ENCODE data around the gene HTT.

GRCh38 chr4:3226944-3227343 lies 152.5 kb downstream of the HTT start:
- TF ChIP-seq CTCF (optimal IDR thresholded peaks at IDR 0.05 in 1 of 3, IDR thresholded peaks at IDR 0.05 in 1 of 3, conservative IDR thresholded peaks at IDR 0.05 in 1 of 3; ENCODE audit: extremely low read depth in 1 of 3, insufficient read depth in 2 of 3, low read length in 3 of 3) (no peak), EZH2 (IDR thresholded peaks at IDR 0.05; ENCODE audit: low read length) (no peak)
